CD14-positive monocyte (primary cell): ENCODE data around the gene FREM2. TPM values are rescaled to one million over a fixed set of nuclear protein-coding genes. Genes with fewer than 3 reads are reported as not detected.

Experiments
- DNase-seq, 3 donors: peaks; one replicate each; pipeline ENCODE4 v3.0.0-alpha.2; 2011 to 2022
- H2AFZ ChIP-seq: 2 replicates; pipeline ENCODE4 v1.6.0; 2012; ENCODE audit warnings: mild to moderate bottlenecking, low read depth, low read length, inconsistent platforms; ENCODE audit not compliant: insufficient read depth, poor library complexity, severe bottlenecking
- H3K27ac ChIP-seq, 2 donors: 1 replicate in 1 of 2; 2 replicates in 1 of 2; pipeline ENCODE4 v1.5.1; 2012 to 2013; ENCODE audit warnings: low read length in 2 of 2, control low read depth in 1 of 2, inconsistent platforms in 1 of 2, low read depth in 1 of 2, mild to moderate bottlenecking in 1 of 2
- H3K27me3 ChIP-seq, 2 donors: one replicate each; pipeline versions ENCODE4 v1.6.0 to v1.6.1; 2011 to 2013; ENCODE audit warnings: low read length in 2 of 2; ENCODE audit not compliant: control insufficient read depth in 2 of 2, insufficient read depth in 2 of 2
- H3K36me3 ChIP-seq, 2 donors: replicated peaks in 1 of 2; 1 replicate in 1 of 2; 2 replicates in 1 of 2; pipeline versions ENCODE4 v1.5.1 to v1.6.1; 2012 to 2013; ENCODE audit warnings: low read length in 2 of 2, control low read depth in 1 of 2, inconsistent platforms in 1 of 2, mild to moderate bottlenecking in 1 of 2; ENCODE audit not compliant: insufficient read depth in 2 of 2, control insufficient read depth in 1 of 2
- H3K4me1 ChIP-seq, 2 donors: 1 replicate in 1 of 2; 2 replicates in 1 of 2; pipeline versions ENCODE4 v1.5.1 to v1.6.1; 2012 to 2013; ENCODE audit warnings: low read length in 2 of 2, control low read depth in 1 of 2, inconsistent platforms in 1 of 2, mild to moderate bottlenecking in 1 of 2, moderate library complexity in 1 of 2; ENCODE audit not compliant: insufficient read depth in 2 of 2, control insufficient read depth in 1 of 2
- H3K4me2 ChIP-seq: replicated peaks from 2 replicates; pipeline ENCODE3; 2012; ENCODE audit warnings: low read length, moderate library complexity, mild to moderate bottlenecking; ENCODE audit not compliant: poor library complexity, severe bottlenecking; ENCODE audit errors: extremely low read depth
- H3K4me3 ChIP-seq, 3 experiments: fragments of 200-600 bp in 1 of 3; sonication (generic) in 1 of 3; replicated peaks in 1 of 3; 1 replicate in 2 of 3; 2 replicates in 1 of 3; pipeline ENCODE4 v1.5.1; 2011 to 2013; ENCODE audit warnings: low read length in 3 of 3, mild to moderate bottlenecking in 3 of 3, control low read depth in 2 of 3, low read depth in 2 of 3, inconsistent platforms in 1 of 3, moderate library complexity in 1 of 3
- H3K79me2 ChIP-seq: 2 replicates; pipeline ENCODE4 v1.6.0; 2012; ENCODE audit warnings: mild to moderate bottlenecking, control low read depth, inconsistent platforms, low read length, moderate library complexity; ENCODE audit not compliant: insufficient read depth
- H3K9ac ChIP-seq: 2 replicates; pipeline ENCODE4 v1.6.0; 2017; ENCODE audit warnings: low read length, mild to moderate bottlenecking; ENCODE audit not compliant: insufficient read depth, poor library complexity, severe bottlenecking
- H3K9me3 ChIP-seq, 2 donors: replicated peaks in 1 of 2; 1 replicate in 1 of 2; 2 replicates in 1 of 2; pipeline versions ENCODE4 v1.5.1 to v1.6.1; 2012 to 2013; ENCODE audit warnings: low read length in 2 of 2, control low read depth in 1 of 2; ENCODE audit not compliant: control insufficient read depth in 1 of 2, insufficient read depth in 1 of 2
- H4K20me1 ChIP-seq: 2 replicates; pipeline ENCODE4 v1.6.0; 2012; ENCODE audit warnings: mild to moderate bottlenecking, low read length, control low read depth, moderate library complexity; ENCODE audit not compliant: insufficient read depth
- H3K27ac Mint-ChIP-seq, 7 donors: one replicate each; pipeline ENCODE4 v1.8.0; 2020; ENCODE audit warnings: mild to moderate bottlenecking in 7 of 7, mixed read lengths in 7 of 7, moderate library complexity in 6 of 7, inconsistent platforms in 2 of 7
- H3K27me3 Mint-ChIP-seq, 3 donors: one replicate each; pipeline ENCODE4 v1.8.0; 2021 to 2022; ENCODE audit warnings: low read depth in 3 of 3, mild to moderate bottlenecking in 3 of 3, mixed read lengths in 3 of 3, moderate library complexity in 3 of 3, inconsistent platforms in 1 of 3
- H3K36me3 Mint-ChIP-seq, 2 donors: one replicate each; pipeline ENCODE4 v1.8.0; 2020; ENCODE audit warnings: mixed read lengths in 2 of 2, inconsistent platforms in 1 of 2, mild to moderate bottlenecking in 1 of 2
- H3K4me1 Mint-ChIP-seq: one replicate; pipeline ENCODE4 v1.8.0; 2020; ENCODE audit warnings: mild to moderate bottlenecking, mixed read lengths
- H3K4me3 Mint-ChIP-seq, 2 donors: one replicate each; pipeline ENCODE4 v1.8.0; 2020; ENCODE audit warnings: mild to moderate bottlenecking in 2 of 2, mixed read lengths in 2 of 2, moderate library complexity in 1 of 2
- H3K9me3 Mint-ChIP-seq, 7 donors: one replicate each; pipeline ENCODE4 v1.8.0; 2020 to 2022; ENCODE audit warnings: mixed read lengths in 7 of 7, mild to moderate bottlenecking in 6 of 7, moderate library complexity in 6 of 7, inconsistent platforms in 2 of 7
- WGBS: methylation state at CpG from one replicate; pipeline ENCODE4 v1.1.5; 2013; ENCODE audit warnings: missing lambda C conversion rate; ENCODE audit not compliant: insufficient coverage; 5-methylcytosine and 5-hydroxymethylcytosine counted together
- intact Hi-C, 2 donors: fragments of 100-400 bp; cut with micrococcal nuclease; formaldehyde crosslinking; loops; one replicate each; pipeline versions ENCODE4 v1.15.0 to v1.15.1; 2023
- polyA plus RNA-seq, 3 donors: library from polyadenylated mRNA; depleted of rRNA in 1 of 3; unstranded in 2 of 3; stranded (reverse) in 1 of 3; fragments of 300-500 nt in 2 of 3; fragments of >200 nt in 1 of 3; fragmentation: Illumina TruSeq in 2 of 3; gene quantifications; 1 replicate in 2 of 3; 2 replicates in 1 of 3; pipeline ENCODE4 v1.2.3, GENCODE V29; 2012 to 2021
- TF ChIP-seq, protein P1 (sequence below): fragments of 200-600 bp; IDR thresholded peaks from one replicate; pipeline ENCODE4 v1.8.0; 2022; ENCODE audit warnings: antibody characterized with exemption, mild to moderate bottlenecking

The FREM2 gene
- polyA plus RNA-seq, 3 donors, result not detected

GRCh38 chr13:38830442-38831045 lies 143.7 kb downstream of the FREM2 start:
- no peak overlapping the region for H3K4me2 ChIP-seq
- H4K20me1 ChIP-seq, result no peaks in the 10 kb centered on the region
- Mint-ChIP-seq H3K27ac (peak overlapping the region in 1 of 7 donors; percentile 28), H3K36me3 (no peaks in the 10 kb centered on the region), H3K4me1 (no peaks in the 10 kb centered on the region), H3K4me3 (no peak overlapping the region), H3K9me3 (peaks cover 0 to 8% (median 2%) of the 10 kb centered on the region in 7 donors), H3K27me3 (peaks cover 0 to 2% (median 0%) of the 10 kb centered on the region in 3 donors)
- H3K9me3 ChIP-seq, result no peaks in the 10 kb centered on the region
- no peak overlapping the region for H3K4me3 ChIP-seq
- H3K27me3 ChIP-seq, result no peaks in the 10 kb centered on the region
- no peaks in the 10 kb centered on the region for H3K36me3 ChIP-seq
- 91% methylated on average over 5 of the region's 8 CpGs for WGBS
- H2AFZ ChIP-seq, result no peak overlapping the region
- H3K9ac ChIP-seq, result no peak overlapping the region
- TF ChIP-seq, protein P1, sequence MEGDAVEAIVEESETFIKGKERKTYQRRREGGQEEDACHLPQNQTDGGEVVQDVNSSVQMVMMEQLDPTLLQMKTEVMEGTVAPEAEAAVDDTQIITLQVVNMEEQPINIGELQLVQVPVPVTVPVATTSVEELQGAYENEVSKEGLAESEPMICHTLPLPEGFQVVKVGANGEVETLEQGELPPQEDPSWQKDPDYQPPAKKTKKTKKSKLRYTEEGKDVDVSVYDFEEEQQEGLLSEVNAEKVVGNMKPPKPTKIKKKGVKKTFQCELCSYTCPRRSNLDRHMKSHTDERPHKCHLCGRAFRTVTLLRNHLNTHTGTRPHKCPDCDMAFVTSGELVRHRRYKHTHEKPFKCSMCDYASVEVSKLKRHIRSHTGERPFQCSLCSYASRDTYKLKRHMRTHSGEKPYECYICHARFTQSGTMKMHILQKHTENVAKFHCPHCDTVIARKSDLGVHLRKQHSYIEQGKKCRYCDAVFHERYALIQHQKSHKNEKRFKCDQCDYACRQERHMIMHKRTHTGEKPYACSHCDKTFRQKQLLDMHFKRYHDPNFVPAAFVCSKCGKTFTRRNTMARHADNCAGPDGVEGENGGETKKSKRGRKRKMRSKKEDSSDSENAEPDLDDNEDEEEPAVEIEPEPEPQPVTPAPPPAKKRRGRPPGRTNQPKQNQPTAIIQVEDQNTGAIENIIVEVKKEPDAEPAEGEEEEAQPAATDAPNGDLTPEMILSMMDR, result no peak
- intact Hi-C loops, result no loop called here
- no peak overlapping the region for H3K27ac ChIP-seq
- DNase-seq, result no peak
- no peaks in the 10 kb centered on the region for H3K4me1 ChIP-seq
- no peaks in the 10 kb centered on the region for H3K79me2 ChIP-seq

DNA sequence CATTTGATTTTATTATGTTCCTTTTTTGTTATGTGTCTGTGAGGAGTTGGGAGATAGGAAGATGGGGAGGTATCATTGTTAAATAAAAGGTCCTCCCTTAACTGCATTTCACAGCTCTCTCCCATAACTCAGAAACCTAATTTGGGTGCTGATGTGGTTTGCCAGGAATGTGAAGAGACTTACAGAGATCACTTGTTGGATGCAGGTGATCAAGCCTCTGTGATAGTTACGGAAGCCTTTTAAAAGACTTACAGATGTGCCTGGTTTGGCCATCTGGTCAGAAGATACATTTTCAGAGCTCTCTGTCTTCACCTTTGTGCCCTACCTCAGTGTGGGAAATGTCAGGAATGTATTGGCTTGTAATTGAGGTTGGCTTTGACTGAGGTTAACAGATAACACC lies 157.7 kb downstream of the FREM2 start:
- TF ChIP-seq, protein P1, result no peak
- no peaks in the 10 kb centered on the region for H3K27me3 ChIP-seq
- Mint-ChIP-seq H3K27ac (no peak overlapping the region), H3K4me3 (no peak overlapping the region), H3K27me3 (peaks cover 0 to 2% (median 0%) of the 10 kb centered on the region in 3 donors), H3K36me3 (no peaks in the 10 kb centered on the region), H3K4me1 (no peaks in the 10 kb centered on the region), H3K9me3 (peaks cover 2 to 10% (median 6%) of the 10 kb centered on the region in 7 donors)
- peaks cover 8 to 9% of the 10 kb centered on the region in 2 donors for H3K9me3 ChIP-seq
- no peaks in the 10 kb centered on the region for H4K20me1 ChIP-seq
- H2AFZ ChIP-seq, result no peak overlapping the region
- no CpG with 5 or more reads among the region's 1 CpG for WGBS
- H3K4me2 ChIP-seq, result no peak overlapping the region
- no peaks in the 10 kb centered on the region for H3K36me3 ChIP-seq
- no peaks in the 10 kb centered on the region for H3K79me2 ChIP-seq
- intact Hi-C loops, result no loop called here
- no peak for DNase-seq
- H3K4me3 ChIP-seq, result no peak overlapping the region
- no peak overlapping the region for H3K9ac ChIP-seq
- no peaks in the 10 kb centered on the region for H3K4me1 ChIP-seq
- no peak overlapping the region for H3K27ac ChIP-seq
